ENCODE results near the gene GPR108.

GRCh38 chr19:6720369-6721137 lies 16.8 kb downstream of the GPR108 start, which contains the start of gene C3:
- TF ChIP-seq CTCF (IDR thresholded peaks at IDR 0.05 in 4 of 5, conservative IDR thresholded peaks at IDR 0.05 in 1 of 5) = no peak
- TF ChIP-seq POLR2A (IDR thresholded peaks at IDR 0.05) = peak in 1 of 2 donors; percentile 13

All from gastrocnemius medialis (tissue), 4 donors.